Panc1 (cell line): ENCODE measurements around the gene ANKRD22. TPM values are rescaled to one million over a fixed set of nuclear protein-coding genes. Genes with fewer than 3 reads are reported as not detected.

Source experiments
- ATAC-seq: fragments of 200-7000 bp; cut with Tn5 transposase; 2 replicates; pipeline ENCODE4 v1.9.1; 2020; ENCODE audit warnings: mild to moderate bottlenecking, moderate library complexity
- BruUV-seq: library from RNA; stranded (reverse); fragments of 400-500 nt; replicated peaks from 2 replicates; lab custom pipeline; 2021; lab: Mats Ljungman, UMichigan
- CTCF ChIA-PET: fragments of 300-600 bp; sonication (Branson Sonifier 250); formaldehyde crosslinking; loops from one replicate; lab custom pipeline; 2022; ENCODE audit warnings: antibody characterized with exemption; lab: Charles Lee
- POLR2A ChIA-PET: fragments of 300-600 bp; sonication (Branson Sonifier 250); formaldehyde crosslinking; loops from one replicate; lab custom pipeline; 2022; ENCODE audit warnings: antibody characterized with exemption; lab: Charles Lee
- DNase-seq: peaks from one replicate; pipeline ENCODE4 v3.0.0-alpha.2; 2010; ENCODE audit warnings: low read depth, low spot score
- H3K27ac ChIP-seq: 2 replicates; pipeline ENCODE4 v1.5.1; 2011; ENCODE audit warnings: mild to moderate bottlenecking, low read length, inconsistent platforms
- H3K27me3 ChIP-seq: fragments of 200-500 bp; sonication (Bioruptor generic); 2 replicates; pipeline ENCODE4 v1.6.0; 2014; ENCODE audit warnings: low read length, inconsistent platforms; ENCODE audit not compliant: control insufficient read depth, insufficient read depth
- H3K36me3 ChIP-seq: fragments of 200-500 bp; sonication (Bioruptor generic); 2 replicates; pipeline ENCODE4 v1.5.1; 2014; ENCODE audit warnings: inconsistent platforms, mild to moderate bottlenecking, low read length, moderate library complexity; ENCODE audit not compliant: control insufficient read depth, insufficient read depth
- H3K4me1 ChIP-seq: 2 replicates; pipeline ENCODE4 v1.5.1; 2011; ENCODE audit warnings: inconsistent platforms, mild to moderate bottlenecking, low read length, moderate library complexity; ENCODE audit not compliant: control insufficient read depth, insufficient read depth
- H3K4me3 ChIP-seq, 2 experiments: 2 replicates each; pipeline ENCODE4 v1.5.1; 2011 to 2012; ENCODE audit warnings: low read depth in 2 of 2, low read length in 2 of 2, mild to moderate bottlenecking in 2 of 2, inconsistent platforms in 1 of 2, moderate library complexity in 1 of 2
- H3K9me3 ChIP-seq: fragments of 200-500 bp; sonication (Bioruptor generic); 2 replicates; pipeline ENCODE4 v1.5.1; 2014; ENCODE audit warnings: low read depth, mild to moderate bottlenecking, inconsistent platforms, low read length, moderate library complexity; ENCODE audit not compliant: control insufficient read depth, insufficient read depth
- POLR2AphosphoS5 ChIP-seq: IDR thresholded peaks from 2 replicates; pipeline ENCODE4 v1.6.1; 2012; ENCODE audit warnings: mild to moderate bottlenecking, low read depth, low read length, moderate library complexity
- SIN3A ChIP-seq: IDR thresholded peaks from 2 replicates; pipeline ENCODE4 v1.6.1; 2012; ENCODE audit warnings: low read depth, mild to moderate bottlenecking, low read length, moderate library complexity, borderline replicate concordance; ENCODE audit not compliant: insufficient read depth
- TCF7L2 ChIP-seq: IDR thresholded peaks from 2 replicates; pipeline ENCODE4 v1.6.1; 2011; ENCODE audit warnings: mild to moderate bottlenecking, low read depth, low read length, inconsistent platforms
- in situ Hi-C: cut with HindIII; loops from 2 replicates; pipeline ENCODE4 v1.10.0; 2016; ENCODE audit warnings: low sequenced_read_pairs, low pct_unique_long_range_greater_than_20kb
- intact Hi-C: fragments of 100-400 bp; cut with micrococcal nuclease; formaldehyde crosslinking; loops from one replicate; pipeline ENCODE4 v1.10.0; 2022; ENCODE audit not compliant: unreplicated experiment
- total RNA-seq: library from RNA; stranded (reverse); gene quantifications from one replicate; pipeline ENCODE4 v1.2.1, GENCODE V29; 2021; ENCODE audit not compliant: unreplicated experiment
- TF ChIP-seq, protein P1 (sequence below), 2 experiments: IDR thresholded peaks; 2 replicates each; pipeline ENCODE4 v1.6.1; 2011 to 2012; ENCODE audit warnings: low read depth in 2 of 2, control low read depth in 1 of 2, low read length in 1 of 2, mild to moderate bottlenecking in 1 of 2, moderate library complexity in 1 of 2; ENCODE audit not compliant: insufficient read depth in 1 of 2
- TF ChIP-seq, protein P2 (sequence below): fragments of 450-650 bp; IDR thresholded peaks from 2 replicates; pipeline ENCODE4 v1.5.1; 2017; ENCODE audit warnings: mild to moderate bottlenecking

Gene ANKRD22
- total RNA-seq, 1 experiment from 2014 or later = 0.15 TPM

DNA sequence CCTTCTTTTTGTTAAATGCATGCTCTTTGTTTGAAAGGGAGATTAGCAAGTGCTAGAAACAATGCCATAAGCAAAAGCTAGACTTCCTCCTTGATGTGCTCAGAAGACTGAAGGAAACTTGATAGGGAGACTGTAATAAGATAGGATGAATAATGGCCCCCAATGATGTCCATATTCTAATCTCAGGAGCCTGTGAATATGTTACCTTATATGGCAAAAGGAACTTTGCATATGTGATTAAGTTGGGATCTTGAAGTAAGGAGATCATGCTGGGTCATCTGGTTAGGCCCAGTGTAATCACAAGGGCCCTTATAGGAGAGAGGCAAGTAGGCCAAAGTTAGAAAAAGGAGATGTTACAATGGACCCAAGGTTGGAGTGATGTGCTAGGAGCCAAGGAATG lies 62.7 kb downstream of the ANKRD22 start:
- Histone ChIP-seq H3K4me1 (peaks cover 3% of the 10 kb centered on the region; the same call in 1 of the 2 replicates), H3K36me3 (no peaks in the 10 kb centered on the region), H3K9me3 (no peaks in the 10 kb centered on the region), H3K27me3 (no peaks in the 10 kb centered on the region), H3K4me3 (no peak overlapping the region), H3K27ac (no peak overlapping the region)
- intact Hi-C loops (no loop called here), in situ Hi-C loops (no loop called here)
- TF ChIP-seq SIN3A (no peak), TCF7L2 (no peak), POLR2AphosphoS5 (no peak)
- TF ChIP-seq, protein P1, sequence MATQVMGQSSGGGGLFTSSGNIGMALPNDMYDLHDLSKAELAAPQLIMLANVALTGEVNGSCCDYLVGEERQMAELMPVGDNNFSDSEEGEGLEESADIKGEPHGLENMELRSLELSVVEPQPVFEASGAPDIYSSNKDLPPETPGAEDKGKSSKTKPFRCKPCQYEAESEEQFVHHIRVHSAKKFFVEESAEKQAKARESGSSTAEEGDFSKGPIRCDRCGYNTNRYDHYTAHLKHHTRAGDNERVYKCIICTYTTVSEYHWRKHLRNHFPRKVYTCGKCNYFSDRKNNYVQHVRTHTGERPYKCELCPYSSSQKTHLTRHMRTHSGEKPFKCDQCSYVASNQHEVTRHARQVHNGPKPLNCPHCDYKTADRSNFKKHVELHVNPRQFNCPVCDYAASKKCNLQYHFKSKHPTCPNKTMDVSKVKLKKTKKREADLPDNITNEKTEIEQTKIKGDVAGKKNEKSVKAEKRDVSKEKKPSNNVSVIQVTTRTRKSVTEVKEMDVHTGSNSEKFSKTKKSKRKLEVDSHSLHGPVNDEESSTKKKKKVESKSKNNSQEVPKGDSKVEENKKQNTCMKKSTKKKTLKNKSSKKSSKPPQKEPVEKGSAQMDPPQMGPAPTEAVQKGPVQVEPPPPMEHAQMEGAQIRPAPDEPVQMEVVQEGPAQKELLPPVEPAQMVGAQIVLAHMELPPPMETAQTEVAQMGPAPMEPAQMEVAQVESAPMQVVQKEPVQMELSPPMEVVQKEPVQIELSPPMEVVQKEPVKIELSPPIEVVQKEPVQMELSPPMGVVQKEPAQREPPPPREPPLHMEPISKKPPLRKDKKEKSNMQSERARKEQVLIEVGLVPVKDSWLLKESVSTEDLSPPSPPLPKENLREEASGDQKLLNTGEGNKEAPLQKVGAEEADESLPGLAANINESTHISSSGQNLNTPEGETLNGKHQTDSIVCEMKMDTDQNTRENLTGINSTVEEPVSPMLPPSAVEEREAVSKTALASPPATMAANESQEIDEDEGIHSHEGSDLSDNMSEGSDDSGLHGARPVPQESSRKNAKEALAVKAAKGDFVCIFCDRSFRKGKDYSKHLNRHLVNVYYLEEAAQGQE (IDR thresholded peaks at IDR 0.05; ENCODE audit: insufficient read depth in 1 of 2, low read depth in 2 of 2, low read length in 1 of 2) = no peak
- TF ChIP-seq, protein P2, sequence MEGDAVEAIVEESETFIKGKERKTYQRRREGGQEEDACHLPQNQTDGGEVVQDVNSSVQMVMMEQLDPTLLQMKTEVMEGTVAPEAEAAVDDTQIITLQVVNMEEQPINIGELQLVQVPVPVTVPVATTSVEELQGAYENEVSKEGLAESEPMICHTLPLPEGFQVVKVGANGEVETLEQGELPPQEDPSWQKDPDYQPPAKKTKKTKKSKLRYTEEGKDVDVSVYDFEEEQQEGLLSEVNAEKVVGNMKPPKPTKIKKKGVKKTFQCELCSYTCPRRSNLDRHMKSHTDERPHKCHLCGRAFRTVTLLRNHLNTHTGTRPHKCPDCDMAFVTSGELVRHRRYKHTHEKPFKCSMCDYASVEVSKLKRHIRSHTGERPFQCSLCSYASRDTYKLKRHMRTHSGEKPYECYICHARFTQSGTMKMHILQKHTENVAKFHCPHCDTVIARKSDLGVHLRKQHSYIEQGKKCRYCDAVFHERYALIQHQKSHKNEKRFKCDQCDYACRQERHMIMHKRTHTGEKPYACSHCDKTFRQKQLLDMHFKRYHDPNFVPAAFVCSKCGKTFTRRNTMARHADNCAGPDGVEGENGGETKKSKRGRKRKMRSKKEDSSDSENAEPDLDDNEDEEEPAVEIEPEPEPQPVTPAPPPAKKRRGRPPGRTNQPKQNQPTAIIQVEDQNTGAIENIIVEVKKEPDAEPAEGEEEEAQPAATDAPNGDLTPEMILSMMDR = no peak
- no peak for ATAC-seq
- CTCF ChIA-PET = no interaction called here
- no peak for DNase-seq
- BruUV-seq = no TSS peak
- POLR2A ChIA-PET = no interaction called here

DNA sequence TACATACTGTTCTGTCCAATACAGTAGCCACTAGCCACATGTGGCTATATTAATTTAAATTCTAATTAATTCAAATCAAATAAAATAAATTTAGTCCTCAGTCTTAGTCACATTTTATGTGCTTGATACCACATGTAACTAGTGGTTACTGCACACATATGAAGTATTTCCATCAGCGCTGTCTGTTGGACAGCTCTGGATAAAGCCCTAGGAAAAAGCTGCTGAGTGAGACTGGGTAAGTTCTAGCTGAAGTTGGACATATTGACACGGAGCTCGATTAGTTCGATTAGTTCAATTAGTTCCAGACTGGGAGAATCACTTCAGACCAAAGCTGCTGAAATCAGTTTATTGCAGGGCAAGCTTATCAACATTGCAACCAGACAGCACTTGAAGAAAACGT lies 64.2 kb downstream of the ANKRD22 start:
- Histone ChIP-seq H3K4me1 (no peaks in the 10 kb centered on the region), H3K36me3 (no peaks in the 10 kb centered on the region), H3K27me3 (no peaks in the 10 kb centered on the region), H3K4me3 (no peak overlapping the region), H3K27ac (no peak overlapping the region), H3K9me3 (no peaks in the 10 kb centered on the region)
- intact Hi-C loops (no loop called here), in situ Hi-C loops (no loop called here)
- DNase-seq (no peak), ATAC-seq (no peak)
- POLR2A ChIA-PET = no interaction called here
- BruUV-seq = no TSS peak
- TF ChIP-seq, protein P2 = no peak
- TF ChIP-seq SIN3A = no peak
- TF ChIP-seq, protein P1 (IDR thresholded peaks at IDR 0.05; ENCODE audit: insufficient read depth in 1 of 2, low read depth in 2 of 2, low read length in 1 of 2) = no peak
- no peak for TF ChIP-seq TCF7L2
- TF ChIP-seq POLR2AphosphoS5 = no peak
- CTCF ChIA-PET = no interaction called here
